ENCODE results near the gene SIPA1L3. TPM values are rescaled to one million over a fixed set of nuclear protein-coding genes. Genes with fewer than 3 reads are reported as not detected.

Gene SIPA1L3
- total RNA-seq, 4 donors from 2014 or later, result 4.1 to 18.7 (median 6.1) TPM

DNA sequence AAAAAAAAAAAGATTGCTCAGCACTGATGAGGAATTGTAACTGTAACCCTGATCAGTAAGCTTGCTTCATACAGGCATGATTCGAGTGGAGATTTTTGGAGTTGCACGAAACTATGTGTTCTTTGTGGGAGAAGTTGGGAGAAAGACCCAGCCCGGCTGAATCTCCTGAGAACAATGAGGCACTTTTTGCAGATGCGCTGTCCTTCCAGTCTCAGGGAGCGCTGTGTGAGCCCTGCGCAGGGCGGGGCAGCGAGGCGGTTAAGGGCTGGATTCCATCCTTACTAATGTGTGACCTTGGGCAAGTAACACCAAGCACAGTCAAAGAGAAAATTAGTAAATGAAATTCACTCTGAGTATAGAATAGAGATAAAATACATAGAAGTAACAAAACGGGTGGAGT, 76.9 kb downstream of the SIPA1L3 start:
- Histone ChIP-seq H3K36me3 (no peaks in the 10 kb centered on the region), H3K27ac (no peak overlapping the region), H3K27me3 (no peaks in the 10 kb centered on the region), H3K4me3 (no peak overlapping the region), H3K9me3 (no peaks in the 10 kb centered on the region), H3K4me1 (peaks cover 12 to 17% of the 10 kb centered on the region in 2 donors)
- TF ChIP-seq, protein P1, sequence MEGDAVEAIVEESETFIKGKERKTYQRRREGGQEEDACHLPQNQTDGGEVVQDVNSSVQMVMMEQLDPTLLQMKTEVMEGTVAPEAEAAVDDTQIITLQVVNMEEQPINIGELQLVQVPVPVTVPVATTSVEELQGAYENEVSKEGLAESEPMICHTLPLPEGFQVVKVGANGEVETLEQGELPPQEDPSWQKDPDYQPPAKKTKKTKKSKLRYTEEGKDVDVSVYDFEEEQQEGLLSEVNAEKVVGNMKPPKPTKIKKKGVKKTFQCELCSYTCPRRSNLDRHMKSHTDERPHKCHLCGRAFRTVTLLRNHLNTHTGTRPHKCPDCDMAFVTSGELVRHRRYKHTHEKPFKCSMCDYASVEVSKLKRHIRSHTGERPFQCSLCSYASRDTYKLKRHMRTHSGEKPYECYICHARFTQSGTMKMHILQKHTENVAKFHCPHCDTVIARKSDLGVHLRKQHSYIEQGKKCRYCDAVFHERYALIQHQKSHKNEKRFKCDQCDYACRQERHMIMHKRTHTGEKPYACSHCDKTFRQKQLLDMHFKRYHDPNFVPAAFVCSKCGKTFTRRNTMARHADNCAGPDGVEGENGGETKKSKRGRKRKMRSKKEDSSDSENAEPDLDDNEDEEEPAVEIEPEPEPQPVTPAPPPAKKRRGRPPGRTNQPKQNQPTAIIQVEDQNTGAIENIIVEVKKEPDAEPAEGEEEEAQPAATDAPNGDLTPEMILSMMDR (IDR thresholded peaks at IDR 0.05 in 4 of 5, conservative IDR thresholded peaks at IDR 0.05 in 1 of 5), result no peak
- no peak for TF ChIP-seq POLR2A (IDR thresholded peaks at IDR 0.05)
- in situ Hi-C loops (cut with MboI; ENCODE audit: low sequenced_read_pairs in 4 of 4) (no loop called here), intact Hi-C loops (cut with DNase I; ENCODE audit: low total_unique reads) (no loop called here)
- ATAC-seq (no peak), DNase-seq (no peak)

DNA sequence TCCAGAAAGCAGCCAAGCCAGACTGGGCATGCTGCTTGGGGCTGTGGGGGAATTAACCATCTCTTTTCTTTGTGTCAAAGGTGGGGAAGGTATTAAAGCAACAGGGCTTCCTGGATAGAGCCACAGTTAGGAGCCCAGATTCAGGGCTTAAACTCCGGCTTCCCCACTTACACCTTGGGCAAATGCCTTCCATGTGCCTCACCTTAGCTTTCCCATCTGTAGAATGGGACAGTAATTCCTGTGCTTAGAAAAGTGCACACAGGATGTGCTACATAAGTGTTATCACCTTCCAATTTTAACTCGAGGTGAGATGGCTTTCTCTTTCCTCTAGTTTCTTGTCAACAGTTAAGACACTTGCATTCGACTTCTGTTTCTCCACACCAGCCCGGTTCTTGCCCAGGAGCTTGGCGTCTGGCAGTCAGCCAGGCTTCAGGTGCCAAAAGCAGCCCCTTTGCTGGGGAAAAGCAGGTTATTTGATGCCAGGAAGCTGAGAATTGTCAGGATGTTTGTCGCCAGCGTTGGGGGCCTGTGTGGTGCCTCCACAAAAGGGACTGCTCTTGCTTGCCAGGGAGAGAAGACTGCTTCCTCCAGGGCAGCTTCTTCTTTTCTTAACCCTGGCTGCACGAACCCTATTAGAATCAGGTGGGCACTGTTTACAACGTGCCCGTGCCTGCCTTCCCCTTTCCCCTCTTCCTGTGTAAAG, 79.2 kb downstream of the SIPA1L3 start:
- DNase-seq (no peak), ATAC-seq (no peak)
- no peak overlapping the region for H3K27ac ChIP-seq
- no peak for TF ChIP-seq POLR2A (IDR thresholded peaks at IDR 0.05)
- TF ChIP-seq, protein P1 (IDR thresholded peaks at IDR 0.05 in 4 of 5, conservative IDR thresholded peaks at IDR 0.05 in 1 of 5), result no peak
- in situ Hi-C loops (cut with MboI; ENCODE audit: low sequenced_read_pairs in 4 of 4) (no loop called here), intact Hi-C loops (cut with DNase I; ENCODE audit: low total_unique reads) (no loop called here)
- H3K4me1 ChIP-seq, result peaks cover 14% of the 10 kb centered on the region in 2 donors
- H3K9me3 ChIP-seq, result no peaks in the 10 kb centered on the region
- H3K27me3 ChIP-seq, result no peaks in the 10 kb centered on the region
- no peak overlapping the region for H3K4me3 ChIP-seq
- H3K36me3 ChIP-seq, result no peaks in the 10 kb centered on the region

DNA sequence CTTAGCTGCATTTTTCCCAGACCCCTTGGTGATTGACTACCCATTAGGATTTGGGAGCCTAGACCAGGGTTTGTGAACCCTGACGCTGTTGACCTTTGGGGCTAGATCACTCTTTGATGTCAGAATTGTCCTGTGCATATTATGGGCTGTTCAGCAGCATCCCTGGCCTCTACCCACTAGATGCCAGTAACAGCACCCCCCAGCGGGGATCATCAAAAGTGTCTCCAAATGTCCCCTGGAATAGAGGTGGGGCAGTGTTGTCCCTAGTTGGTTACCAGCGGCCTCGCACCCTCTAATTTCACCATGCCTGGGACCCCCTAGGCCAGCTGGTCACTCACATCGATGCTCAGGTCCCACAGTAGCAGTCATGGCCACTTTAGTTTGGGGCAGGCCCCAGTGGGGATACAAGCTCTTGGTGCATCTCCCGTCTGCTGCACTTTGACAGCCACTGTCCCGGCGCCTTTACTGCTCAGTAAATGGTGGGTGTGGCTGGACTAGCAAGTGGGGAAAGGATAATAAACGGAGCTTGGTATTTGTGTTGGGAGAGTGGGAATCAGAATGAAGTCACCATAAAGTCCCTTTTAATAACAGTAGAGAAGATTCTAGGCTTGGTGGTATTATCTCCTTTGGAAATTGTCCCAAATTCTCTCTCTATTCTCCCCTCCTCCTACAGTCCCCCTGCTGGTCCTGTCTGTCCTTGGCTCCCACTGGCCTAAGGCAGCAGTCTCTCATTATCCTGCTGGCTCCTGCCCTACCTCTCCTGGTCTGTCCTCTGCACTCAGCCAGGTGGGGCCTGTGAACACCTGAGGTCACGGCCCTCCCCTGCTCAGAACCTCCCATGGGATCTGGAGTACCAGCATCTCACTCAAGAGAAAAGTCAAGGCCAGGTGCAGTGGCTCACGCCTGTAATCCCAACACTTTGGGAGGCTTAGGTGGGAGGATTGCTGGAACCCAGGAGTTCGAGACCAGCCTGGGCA, 80.6 kb downstream of the SIPA1L3 start:
- no peak for DNase-seq
- no peak overlapping the region for H3K4me3 ChIP-seq
- no peak overlapping the region for H3K27ac ChIP-seq
- intact Hi-C loops (cut with DNase I; ENCODE audit: low total_unique reads) (no loop called here), in situ Hi-C loops (cut with MboI; ENCODE audit: low sequenced_read_pairs in 4 of 4) (no loop called here)
- H3K36me3 ChIP-seq, result no peaks in the 10 kb centered on the region
- peaks cover 14% of the 10 kb centered on the region in 2 donors for H3K4me1 ChIP-seq
- no peaks in the 10 kb centered on the region for H3K9me3 ChIP-seq
- H3K27me3 ChIP-seq, result no peaks in the 10 kb centered on the region
- no peak for ATAC-seq
- TF ChIP-seq, protein P1 (IDR thresholded peaks at IDR 0.05 in 4 of 5, conservative IDR thresholded peaks at IDR 0.05 in 1 of 5), result no peak
- TF ChIP-seq POLR2A (IDR thresholded peaks at IDR 0.05), result no peak

DNA sequence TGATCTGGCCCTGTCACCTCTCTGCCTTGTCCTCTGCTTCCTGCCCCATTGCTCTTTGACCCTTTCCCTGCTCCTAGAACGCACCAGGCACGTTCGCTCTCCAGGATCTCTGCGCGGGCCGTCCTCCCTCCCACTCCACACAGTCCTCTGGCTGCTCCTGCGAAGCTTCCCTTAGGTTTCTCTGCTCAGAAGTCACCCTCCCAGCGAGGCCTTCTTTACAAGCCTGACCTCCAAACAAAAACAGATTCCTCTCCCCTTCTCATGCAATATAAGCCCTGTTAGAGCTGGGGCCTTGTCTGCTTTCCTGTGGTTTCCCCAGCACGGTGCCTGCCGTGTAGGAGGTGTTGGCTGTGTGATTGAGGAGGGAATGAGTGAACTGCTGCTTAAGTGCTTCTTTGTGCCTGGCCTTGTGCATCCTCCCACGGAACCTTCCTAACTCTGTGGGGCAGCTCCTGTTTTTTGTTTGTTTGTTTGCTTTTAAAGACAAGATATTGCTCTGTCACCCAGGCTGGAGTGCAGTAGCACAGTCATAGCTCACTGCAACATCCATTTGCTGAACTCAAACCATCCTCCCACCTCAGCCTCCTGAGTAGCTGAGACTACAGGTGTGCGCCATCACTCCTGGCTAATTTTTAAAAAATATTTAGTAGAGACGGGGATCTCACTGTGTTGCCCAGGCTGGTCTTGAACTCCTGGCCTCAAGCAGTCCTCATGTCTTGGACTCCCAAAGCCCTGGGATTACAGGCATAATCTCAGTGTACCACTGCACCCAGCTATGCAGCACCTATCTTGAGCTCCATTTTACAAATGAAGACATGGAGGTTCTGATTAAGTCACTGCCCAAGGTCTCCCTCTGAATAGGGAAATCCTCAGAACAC, 82.0 kb downstream of the SIPA1L3 start:
- H3K9me3 ChIP-seq, result no peaks in the 10 kb centered on the region
- ATAC-seq, result no peak
- intact Hi-C loops (cut with DNase I; ENCODE audit: low total_unique reads) (no loop called here), in situ Hi-C loops (cut with MboI; ENCODE audit: low sequenced_read_pairs in 4 of 4) (no loop called here)
- peaks cover 14% of the 10 kb centered on the region in 2 donors for H3K4me1 ChIP-seq
- H3K36me3 ChIP-seq, result no peaks in the 10 kb centered on the region
- H3K4me3 ChIP-seq, result no peak overlapping the region
- DNase-seq, result no peak
- no peaks in the 10 kb centered on the region for H3K27me3 ChIP-seq
- H3K27ac ChIP-seq, result no peak overlapping the region
- no peak for TF ChIP-seq POLR2A (IDR thresholded peaks at IDR 0.05)
- TF ChIP-seq, protein P1 (IDR thresholded peaks at IDR 0.05 in 4 of 5, conservative IDR thresholded peaks at IDR 0.05 in 1 of 5), result no peak
